Ecto neural progenitor cell (in vitro differentiated cells): ENCODE results near the gene AFAP1L1.
"Not testable (repeated sequence)": the region's sequence is repeated elsewhere in the genome, so short reads cannot be mapped to it uniquely, and the experiment has no call there.

Experiments
- DNase-seq: peaks from one replicate; pipeline ENCODE4 v3.0.0-alpha.2; 2018; ENCODE audit warnings: low spot score

Gene AFAP1L1

GRCh38 chr5:149261246-149261645 lies 10.4 kb upstream of the AFAP1L1 start:
- no peak for DNase-seq

- DNase-seq: no peak
Measured at GRCh38 chr5:149262315-149262714, 9.3 kb upstream of the AFAP1L1 start.

- DNase-seq: peak; percentile 52
Measured at GRCh38 chr5:149264439-149265067, 7.1 kb upstream of the AFAP1L1 start.

- no peak for DNase-seq
Measured at GRCh38 chr5:149265068-149265465, 6.6 kb upstream of the AFAP1L1 start.

- DNase-seq: no peak
Measured at GRCh38 chr5:149265597-149265996, 6.1 kb upstream of the AFAP1L1 start.

GRCh38 chr5:149267241-149267973 lies 4.3 kb upstream of the AFAP1L1 start:
- DNase-seq: no peak

- no peak for DNase-seq
Measured at GRCh38 chr5:149268928-149269557, 2.6 kb upstream of the AFAP1L1 start.

GRCh38 chr5:149271195-149271715 lies 404 bp upstream of the AFAP1L1 start:
- DNase-seq: no peak

GRCh38 chr5:149272781-149273180 lies 1.1 kb downstream of the AFAP1L1 start:
- not testable (repeated sequence) for DNase-seq

GRCh38 chr5:149273237-149273636 lies 1.6 kb downstream of the AFAP1L1 start:
- no peak for DNase-seq

GRCh38 chr5:149273950-149274349 lies 2.3 kb downstream of the AFAP1L1 start:
- DNase-seq: no peak

- DNase-seq: no peak
Measured at GRCh38 chr5:149274939-149275338, 3.3 kb downstream of the AFAP1L1 start.

GRCh38 chr5:149277801-149278200 lies 6.1 kb downstream of the AFAP1L1 start:
- DNase-seq: no peak

- no peak for DNase-seq
Measured at GRCh38 chr5:149278451-149279210, 7.0 kb downstream of the AFAP1L1 start.

GRCh38 chr5:149279661-149280060 lies 8.0 kb downstream of the AFAP1L1 start:
- no peak for DNase-seq

- no peak for DNase-seq
Measured at GRCh38 chr5:149280124-149280523, 8.5 kb downstream of the AFAP1L1 start.

GRCh38 chr5:149280802-149281201 lies 9.1 kb downstream of the AFAP1L1 start:
- DNase-seq: no peak

GRCh38 chr5:149282027-149282965 lies 10.6 kb downstream of the AFAP1L1 start:
- DNase-seq: no peak

- no peak for DNase-seq
Measured at GRCh38 chr5:149282966-149283332, 11.3 kb downstream of the AFAP1L1 start.

GRCh38 chr5:149283626-149284480 lies 12.2 kb downstream of the AFAP1L1 start:
- DNase-seq: no peak
